Esophagus muscularis mucosa (tissue), 4 donors: ENCODE data around the gene ABR.

ENCODE experiments used
- EP300 ChIP-seq: sonication (generic); formaldehyde crosslinking; IDR thresholded peaks from one replicate; pipeline ENCODE4 v1.6.1; 2017; ENCODE audit warnings: antibody characterized with exemption
- POLR2A ChIP-seq: fragments of 450-650 bp; IDR thresholded peaks from one replicate; pipeline ENCODE4 v1.6.1; 2017; ENCODE audit warnings: antibody characterized with exemption, moderate library complexity, mild to moderate bottlenecking, low read depth
- POLR2AphosphoS5 ChIP-seq, 2 donors: sonication (generic); formaldehyde crosslinking; IDR thresholded peaks; one replicate each; pipeline ENCODE4 v1.6.1; 2017; ENCODE audit warnings: antibody characterized with exemption in 2 of 2
- TF ChIP-seq, protein P1 (sequence below), 3 experiments: fragments of 200-600 bp in 2 of 3; fragments of 450-650 bp in 1 of 3; sonication (generic) in 2 of 3; IDR thresholded peaks; one replicate each; pipeline ENCODE4 v1.5.1; 2017 to 2019; ENCODE audit warnings: antibody characterized with exemption in 3 of 3, mild to moderate bottlenecking in 2 of 3, moderate library complexity in 1 of 3

- TF ChIP-seq, protein P1, sequence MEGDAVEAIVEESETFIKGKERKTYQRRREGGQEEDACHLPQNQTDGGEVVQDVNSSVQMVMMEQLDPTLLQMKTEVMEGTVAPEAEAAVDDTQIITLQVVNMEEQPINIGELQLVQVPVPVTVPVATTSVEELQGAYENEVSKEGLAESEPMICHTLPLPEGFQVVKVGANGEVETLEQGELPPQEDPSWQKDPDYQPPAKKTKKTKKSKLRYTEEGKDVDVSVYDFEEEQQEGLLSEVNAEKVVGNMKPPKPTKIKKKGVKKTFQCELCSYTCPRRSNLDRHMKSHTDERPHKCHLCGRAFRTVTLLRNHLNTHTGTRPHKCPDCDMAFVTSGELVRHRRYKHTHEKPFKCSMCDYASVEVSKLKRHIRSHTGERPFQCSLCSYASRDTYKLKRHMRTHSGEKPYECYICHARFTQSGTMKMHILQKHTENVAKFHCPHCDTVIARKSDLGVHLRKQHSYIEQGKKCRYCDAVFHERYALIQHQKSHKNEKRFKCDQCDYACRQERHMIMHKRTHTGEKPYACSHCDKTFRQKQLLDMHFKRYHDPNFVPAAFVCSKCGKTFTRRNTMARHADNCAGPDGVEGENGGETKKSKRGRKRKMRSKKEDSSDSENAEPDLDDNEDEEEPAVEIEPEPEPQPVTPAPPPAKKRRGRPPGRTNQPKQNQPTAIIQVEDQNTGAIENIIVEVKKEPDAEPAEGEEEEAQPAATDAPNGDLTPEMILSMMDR (IDR thresholded peaks at IDR 0.05) = no peak
- TF ChIP-seq EP300 = no peak
- peak; percentile 9 to 64 for TF ChIP-seq POLR2AphosphoS5 (IDR thresholded peaks at IDR 0.05)
- no peak for TF ChIP-seq POLR2A
These were observed 201.4 kb downstream of the ABR start for GRCh38 chr17:978103-979093.
